Measurements from ENCODE around the gene PEAK1.

The PEAK1 gene

DNA sequence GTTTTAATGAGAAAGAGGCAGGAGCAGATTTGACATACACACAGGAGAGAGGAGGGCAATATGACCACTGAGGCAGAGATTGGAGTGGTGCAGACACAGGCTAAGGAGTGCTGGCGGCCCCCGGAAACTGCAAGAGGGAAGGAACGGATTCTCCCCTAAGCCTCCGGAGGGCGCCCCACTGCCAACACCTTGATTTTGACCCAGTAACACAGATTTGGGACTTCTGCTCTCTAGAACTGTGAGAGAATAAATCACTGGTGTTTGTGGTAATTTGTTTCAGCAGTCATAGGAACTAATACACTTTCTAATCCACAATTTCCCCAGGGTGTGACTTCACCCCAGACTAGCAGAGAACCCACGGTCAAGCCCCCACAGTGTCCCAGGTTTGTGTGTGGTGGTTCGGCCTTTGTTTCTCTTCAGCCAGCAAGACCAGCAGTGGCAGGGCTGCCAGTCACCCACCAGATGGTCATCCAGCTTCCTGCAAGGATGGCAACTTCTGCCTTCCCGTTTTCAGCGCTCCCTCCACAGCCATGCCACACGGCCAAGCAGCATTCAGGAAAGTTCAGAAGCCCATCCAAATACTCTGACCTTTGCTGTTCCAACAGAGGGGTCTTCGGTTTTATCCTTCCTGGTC, 325.4 kb downstream of the PEAK1 start:
- no peak for TF ChIP-seq POLR2A (IDR thresholded peaks at IDR 0.05; ENCODE audit: low read length)
- TF ChIP-seq GATA1 (IDR thresholded peaks at IDR 0.05; ENCODE audit: low read depth, low read length): no peak
- DNase-seq: peak; percentile 24 to 25

DNA sequence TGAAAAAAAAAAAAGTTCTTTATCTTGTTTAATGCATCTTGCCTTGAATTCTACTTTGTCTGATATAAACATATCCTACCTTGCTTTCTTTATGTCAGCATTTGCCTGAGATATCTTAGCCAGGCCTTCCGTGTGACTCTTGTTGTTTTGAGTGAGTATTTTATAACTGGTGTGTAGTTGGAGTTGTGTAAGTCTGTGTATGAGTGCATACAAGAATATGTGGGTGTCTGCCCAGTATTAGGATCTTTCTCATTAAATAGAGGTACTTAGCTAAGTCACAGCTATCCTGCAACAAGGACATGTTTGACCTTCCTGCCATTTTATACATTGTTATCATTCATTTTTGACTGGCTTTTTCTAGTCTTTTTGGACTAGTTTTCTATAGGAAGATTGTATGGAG, 326.5 kb downstream of the PEAK1 start:
- no peak for TF ChIP-seq POLR2A (IDR thresholded peaks at IDR 0.05; ENCODE audit: low read length)
- no peak for TF ChIP-seq GATA1 (IDR thresholded peaks at IDR 0.05; ENCODE audit: low read depth, low read length)
- no peak for DNase-seq

DNA sequence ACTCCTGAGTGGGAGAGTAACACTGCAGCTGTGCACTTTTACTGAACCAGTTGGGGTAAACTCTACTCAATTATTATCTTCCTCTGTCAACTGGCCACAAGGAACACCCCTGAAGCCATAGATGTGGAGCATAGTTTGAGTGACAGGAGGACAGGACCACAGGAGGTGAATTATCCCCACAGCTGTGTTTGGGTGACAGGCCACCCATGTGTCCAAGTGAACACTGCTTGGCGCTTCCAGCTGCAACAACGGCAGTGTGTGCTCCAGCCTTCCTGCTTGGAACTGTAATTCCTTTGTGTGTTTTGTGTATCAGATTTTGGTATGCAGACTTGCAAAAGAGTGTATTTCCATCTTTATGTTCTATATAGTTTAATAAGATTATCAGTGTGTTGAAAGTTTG, 328.8 kb downstream of the PEAK1 start:
- TF ChIP-seq GATA1 (IDR thresholded peaks at IDR 0.05; ENCODE audit: low read depth, low read length) (no peak), POLR2A (IDR thresholded peaks at IDR 0.05; ENCODE audit: low read length) (no peak)
- DNase-seq: no peak

DNA sequence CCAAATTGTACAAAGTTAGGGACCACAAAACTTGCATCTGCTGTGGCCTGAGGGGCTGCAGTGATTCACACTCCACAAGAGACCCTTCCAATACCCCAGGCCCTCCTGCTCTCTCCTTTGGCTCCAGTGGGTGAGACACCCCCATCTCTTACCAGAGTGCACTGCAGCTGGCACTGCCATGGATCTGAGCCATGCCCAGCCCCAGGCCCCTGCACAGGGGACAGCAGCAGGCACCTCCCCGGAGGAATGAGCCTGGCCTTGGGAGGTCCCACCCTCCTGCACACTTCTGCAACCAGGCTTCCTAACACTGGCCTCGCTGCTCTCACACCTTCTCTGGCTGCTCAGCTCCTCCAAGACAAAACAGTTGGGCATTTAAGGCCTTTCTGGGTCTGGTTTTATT, 332.7 kb downstream of the PEAK1 start:
- TF ChIP-seq POLR2A (IDR thresholded peaks at IDR 0.05; ENCODE audit: low read length) (no peak), GATA1 (IDR thresholded peaks at IDR 0.05; ENCODE audit: low read depth, low read length) (no peak)
- no peak for DNase-seq

DNA sequence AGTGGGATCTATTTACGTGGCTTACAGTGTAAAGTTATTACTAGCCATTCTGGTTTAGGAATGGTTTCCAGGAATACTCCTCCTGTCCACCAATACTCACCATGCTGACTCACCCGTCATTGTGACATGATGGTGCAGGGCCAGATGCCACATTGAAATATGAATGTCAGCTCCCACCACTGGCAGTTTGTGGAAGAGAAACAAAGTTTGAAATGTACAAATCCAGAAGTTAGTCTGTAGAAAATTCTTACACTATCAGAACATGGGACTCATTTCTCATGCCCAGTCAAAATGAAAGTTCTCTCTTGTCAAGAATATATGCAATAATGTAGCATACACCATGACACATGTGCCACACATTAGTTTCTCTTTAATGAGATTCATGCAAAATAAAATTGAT, 334.6 kb downstream of the PEAK1 start:
- no peak for DNase-seq
- TF ChIP-seq POLR2A (IDR thresholded peaks at IDR 0.05; ENCODE audit: low read length) (no peak), GATA1 (IDR thresholded peaks at IDR 0.05; ENCODE audit: low read depth, low read length) (no peak)

DNA sequence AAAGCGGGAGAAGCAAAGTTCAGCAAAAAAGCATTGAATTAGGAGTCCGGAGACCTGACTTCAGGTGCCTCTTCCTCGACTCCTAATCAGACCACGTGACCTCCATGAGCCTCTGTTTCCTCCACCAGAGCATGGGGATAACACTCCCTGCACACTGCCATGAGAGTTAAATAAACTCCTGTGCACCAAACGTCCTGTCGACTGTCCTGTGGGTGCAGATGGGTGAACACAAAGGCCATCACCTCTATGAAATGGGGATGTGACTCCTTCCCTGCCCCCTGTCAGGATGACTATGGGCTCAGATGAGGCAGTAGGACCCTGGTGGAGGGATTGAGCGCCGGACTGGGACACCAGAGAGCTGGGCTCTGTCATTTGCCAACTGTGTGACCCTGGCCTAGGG, 335.5 kb downstream of the PEAK1 start:
- no peak for TF ChIP-seq POLR2A (IDR thresholded peaks at IDR 0.05; ENCODE audit: low read length)
- no peak for TF ChIP-seq GATA1 (IDR thresholded peaks at IDR 0.05; ENCODE audit: low read depth, low read length)
- DNase-seq: no peak

DNA sequence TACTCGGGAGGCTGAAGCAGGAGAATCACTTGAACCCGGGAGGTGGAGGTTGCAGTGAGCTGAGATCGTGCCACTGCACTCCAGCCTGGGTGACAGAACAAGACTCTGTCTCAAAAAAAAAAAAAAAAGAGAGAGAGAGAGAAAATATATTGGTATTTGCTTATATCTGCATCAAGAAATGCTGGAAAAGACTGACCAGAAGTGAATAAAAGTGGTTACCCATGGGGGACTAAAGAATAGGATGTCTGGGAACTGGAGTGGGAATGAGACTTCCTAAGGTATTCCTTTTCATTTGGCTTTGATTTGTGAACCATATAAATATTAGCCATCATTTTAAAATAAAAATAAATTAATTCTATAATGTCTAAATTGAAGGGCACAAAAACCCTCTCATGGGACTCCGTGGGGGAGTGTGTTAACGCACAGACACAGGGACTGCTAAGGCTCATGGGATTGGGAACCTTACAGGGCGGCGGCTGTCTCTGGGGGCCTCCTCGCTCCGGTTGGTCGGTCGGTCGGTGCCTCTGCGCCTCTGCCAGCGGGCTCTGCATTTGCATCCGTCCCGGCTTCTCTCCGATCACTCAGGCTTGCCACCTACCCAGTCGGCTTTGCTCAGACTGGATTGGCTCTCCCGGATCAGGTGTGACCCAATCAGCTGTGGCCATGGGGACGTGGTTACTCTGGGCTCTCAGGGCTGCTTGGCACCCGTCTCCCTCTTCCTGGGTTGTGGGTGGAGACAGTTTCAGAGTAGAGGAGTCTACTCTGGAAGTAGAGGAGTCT, 336.3 kb downstream of the PEAK1 start:
- DNase-seq: peak; percentile 60 to 63
- TF ChIP-seq GATA1 (IDR thresholded peaks at IDR 0.05; ENCODE audit: low read depth, low read length): no peak
- no peak for TF ChIP-seq POLR2A (IDR thresholded peaks at IDR 0.05; ENCODE audit: low read length)

DNA sequence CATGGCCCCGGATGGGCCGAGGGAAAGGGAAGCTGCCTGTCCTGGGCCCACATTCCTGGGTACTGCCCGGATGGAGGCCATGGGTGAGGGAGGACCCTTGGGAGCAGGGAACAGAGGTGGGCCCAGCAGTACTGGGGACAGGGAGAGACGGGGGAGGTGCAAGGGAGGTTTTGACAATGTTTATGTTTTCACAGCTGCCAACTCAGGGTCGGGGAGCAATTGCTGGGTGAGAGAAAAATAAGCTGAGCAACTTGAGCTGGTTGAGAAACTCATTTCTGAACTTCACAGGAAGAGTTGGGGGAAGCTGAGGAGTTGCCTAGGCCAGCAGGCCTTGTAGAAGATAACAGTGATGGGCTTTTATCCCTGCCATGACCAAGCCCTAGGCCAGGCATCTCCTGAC, 337.9 kb downstream of the PEAK1 start:
- no peak for TF ChIP-seq GATA1 (IDR thresholded peaks at IDR 0.05; ENCODE audit: low read depth, low read length)
- no peak for TF ChIP-seq POLR2A (IDR thresholded peaks at IDR 0.05; ENCODE audit: low read length)
- DNase-seq: no peak

DNA sequence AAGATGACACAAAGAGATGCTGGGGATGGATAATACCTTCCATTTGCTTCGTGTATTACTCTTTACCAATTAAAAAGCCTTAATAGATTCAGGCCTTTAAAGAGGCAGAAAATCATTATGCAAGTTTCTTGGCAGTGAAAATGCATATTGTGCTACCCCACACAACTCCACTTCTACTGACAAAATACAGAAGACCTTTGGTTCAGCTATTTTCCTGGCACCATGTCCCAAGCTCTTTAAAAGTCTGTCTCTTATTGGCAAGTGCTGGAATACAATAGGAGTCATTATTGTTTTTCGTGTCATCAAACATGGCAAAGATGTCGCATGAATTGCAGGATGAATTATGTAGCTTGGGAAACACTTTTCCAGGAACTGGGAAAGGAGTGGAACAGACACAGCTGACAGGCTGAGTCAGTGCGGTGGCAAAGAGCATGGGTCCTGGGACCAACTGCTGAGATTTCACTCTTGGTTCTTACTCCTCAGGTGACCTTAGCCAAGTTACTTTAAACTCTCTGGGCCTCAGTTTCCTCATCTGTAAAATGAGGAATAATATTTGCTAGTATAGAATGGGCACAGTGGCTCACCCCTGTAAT, 343.5 kb downstream of the PEAK1 start:
- TF ChIP-seq POLR2A (IDR thresholded peaks at IDR 0.05; ENCODE audit: low read length) (no peak), GATA1 (IDR thresholded peaks at IDR 0.05; ENCODE audit: low read depth, low read length) (no peak)
- DNase-seq: no peak

DNA sequence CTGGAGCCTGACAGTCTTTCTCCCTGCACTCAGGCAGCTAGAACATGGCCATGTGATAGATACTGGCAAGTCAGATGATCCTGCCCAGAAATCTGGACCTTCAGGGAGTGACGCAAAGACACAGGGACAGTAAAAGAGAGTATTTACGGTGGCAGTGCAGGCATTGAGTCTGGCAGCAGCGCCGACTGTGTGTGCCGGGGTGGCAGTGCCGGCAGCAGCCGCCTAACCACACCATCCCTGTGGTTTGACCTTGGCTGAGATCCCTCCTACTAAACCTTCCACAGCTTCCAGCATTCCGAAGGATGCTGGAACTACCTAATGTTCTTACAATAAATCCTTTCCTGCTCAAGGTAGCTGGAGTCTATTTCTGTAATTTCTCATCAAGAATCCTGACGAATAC, 344.4 kb downstream of the PEAK1 start:
- TF ChIP-seq POLR2A (IDR thresholded peaks at IDR 0.05; ENCODE audit: low read length) (no peak), GATA1 (IDR thresholded peaks at IDR 0.05; ENCODE audit: low read depth, low read length) (no peak)
- no peak for DNase-seq

DNA sequence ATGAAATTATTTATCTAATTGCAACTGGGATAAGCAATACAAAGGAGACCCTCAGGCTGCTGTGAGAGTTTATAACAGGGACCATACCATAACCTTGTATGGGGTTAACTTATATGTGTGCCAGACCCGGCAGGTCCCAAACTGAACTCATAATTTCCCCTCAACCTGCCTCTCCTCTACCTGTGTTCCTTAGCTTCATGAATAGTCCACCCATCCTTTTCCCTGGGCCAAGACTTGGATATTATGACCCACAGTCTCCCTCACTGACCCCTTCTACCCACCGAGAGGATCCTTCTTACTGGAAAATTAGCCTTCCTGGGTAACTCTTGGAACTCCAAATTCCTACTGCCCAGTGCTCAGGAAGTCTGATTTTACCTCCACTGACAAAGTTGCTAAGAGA, 345.6 kb downstream of the PEAK1 start:
- TF ChIP-seq GATA1 (IDR thresholded peaks at IDR 0.05; ENCODE audit: low read depth, low read length): no peak
- TF ChIP-seq POLR2A (IDR thresholded peaks at IDR 0.05; ENCODE audit: low read length): no peak
- no peak for DNase-seq

DNA sequence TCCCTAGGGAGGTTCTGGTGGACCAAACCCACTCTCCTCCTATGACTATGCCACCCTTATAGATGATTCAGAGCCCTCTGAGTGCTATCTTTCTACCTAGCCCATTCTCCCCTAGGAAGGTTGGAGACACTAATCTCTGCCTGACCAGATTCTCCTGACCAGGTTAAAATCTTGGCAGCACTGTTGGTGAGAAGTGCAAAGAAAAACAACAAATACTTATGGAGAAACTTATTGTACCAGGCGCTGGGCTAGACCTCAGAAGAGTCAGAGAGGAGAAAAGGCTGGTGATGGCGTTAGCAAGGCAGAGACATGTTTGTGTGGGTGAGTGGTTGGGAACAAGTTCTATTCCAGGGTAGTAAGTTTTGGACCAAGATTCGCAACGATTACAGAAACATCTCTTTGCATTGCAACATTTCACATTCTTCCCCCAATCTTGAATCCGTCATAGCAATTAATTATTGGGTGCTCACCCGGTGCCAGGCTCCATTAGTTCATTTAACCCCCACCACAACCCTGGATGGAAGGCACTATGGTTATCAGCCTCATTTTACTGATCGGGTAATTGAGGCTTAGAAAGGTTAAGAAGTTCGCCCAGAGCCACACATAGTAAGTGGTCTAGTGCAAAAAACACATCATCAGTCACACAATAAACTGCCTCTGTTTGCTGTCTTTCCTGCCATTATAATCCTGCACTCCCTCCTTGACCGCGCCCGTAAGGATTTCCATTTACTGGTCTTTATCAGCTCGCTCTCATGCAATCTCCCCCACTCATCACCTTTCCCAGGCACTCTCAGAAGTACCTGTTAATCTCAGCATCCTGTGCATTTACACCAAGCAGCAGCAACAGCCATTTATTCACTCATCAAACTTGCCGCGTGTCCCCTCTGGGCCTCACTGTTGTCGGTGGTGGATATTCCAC, 348.3 kb downstream of the PEAK1 start:
- no peak for DNase-seq
- TF ChIP-seq POLR2A (IDR thresholded peaks at IDR 0.05; ENCODE audit: low read length) (no peak), GATA1 (IDR thresholded peaks at IDR 0.05; ENCODE audit: low read depth, low read length) (no peak)

DNA sequence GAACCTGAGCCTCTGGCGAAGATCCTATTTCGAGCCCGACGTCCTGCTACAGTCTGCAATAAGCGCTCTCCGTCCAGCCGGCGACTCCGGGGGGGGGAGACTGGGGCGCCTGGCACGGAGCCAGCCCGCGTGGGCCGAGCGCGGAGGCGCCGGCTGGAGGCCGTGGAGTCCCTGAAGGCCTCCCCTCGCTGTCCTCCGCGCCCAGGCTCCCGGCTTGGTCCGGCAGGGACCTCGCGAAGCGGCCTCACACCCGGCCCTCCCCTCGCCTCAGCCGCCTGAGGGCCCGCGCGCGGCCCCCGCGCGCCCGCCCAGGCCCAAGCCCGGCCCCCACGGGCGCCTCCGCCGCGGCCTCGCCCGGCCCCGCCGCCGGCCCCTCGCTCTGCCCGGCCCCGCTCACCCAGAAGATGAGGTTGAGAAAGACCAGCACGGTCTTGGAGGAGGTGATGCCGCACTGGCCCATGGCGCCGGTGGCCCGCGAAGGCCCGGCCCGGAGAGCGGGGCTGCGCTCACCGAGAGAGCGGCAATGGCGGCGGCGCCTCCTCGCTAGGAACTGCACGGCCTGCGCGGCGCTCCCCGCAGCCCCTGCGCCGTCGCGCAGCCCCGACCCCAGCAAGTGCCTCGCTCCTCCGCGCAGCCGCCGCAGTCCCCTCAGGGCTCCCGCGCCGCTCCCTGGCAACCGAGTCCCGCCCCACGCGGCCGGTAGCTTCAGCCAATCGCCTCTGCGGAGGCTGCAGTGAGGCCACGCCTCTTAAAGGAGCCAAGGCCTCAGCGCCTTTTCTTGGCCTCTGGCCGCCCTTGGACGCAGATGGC, 349.2 kb downstream of the PEAK1 start, which contains the start of gene TSPAN3:
Gene TSPAN3 (minus strand): TSS at position 615 of the 810 bp plus-strand sequence. CDS start 155 bp downstream, at position 460.
- peak; percentile 70 for TF ChIP-seq POLR2A (IDR thresholded peaks at IDR 0.05; ENCODE audit: low read length)
- no peak for TF ChIP-seq GATA1 (IDR thresholded peaks at IDR 0.05; ENCODE audit: low read depth, low read length)
- peak; percentile 93 to 95 for DNase-seq

Data from erythroblast (primary cell).